ENCODE data around the gene HSPB9. TPM values are rescaled to one million over a fixed set of nuclear protein-coding genes. Genes with fewer than 3 reads are reported as not detected.

The HSPB9 gene
- total and polyA plus RNA-seq, 4 donors: 0.03 to 0.20 (median 0.18) TPM; not detected in 1

GRCh38 chr17:42088736-42089135 lies 33.9 kb upstream of the HSPB9 start:
- H3K27me3 ChIP-seq (ENCODE audit: control insufficient read depth in 3 of 3, insufficient read depth in 3 of 3, low read length in 2 of 3): peaks cover 0 to 2% (median 0%) of the 10 kb centered on the region in 3 donors
- WGBS, 2 donors: 88 to 93% methylated on average over 8 of the region's 8 CpGs
- DNase-seq (no peak), ATAC-seq (ENCODE audit: insufficient read depth, low FRiP score) (no peak)
- no peak overlapping the region for H3K4me3 ChIP-seq
- no peak overlapping the region for H3K27ac ChIP-seq (ENCODE audit: low read depth in 1 of 2, low read length in 1 of 2)
- TF ChIP-seq, protein P1, sequence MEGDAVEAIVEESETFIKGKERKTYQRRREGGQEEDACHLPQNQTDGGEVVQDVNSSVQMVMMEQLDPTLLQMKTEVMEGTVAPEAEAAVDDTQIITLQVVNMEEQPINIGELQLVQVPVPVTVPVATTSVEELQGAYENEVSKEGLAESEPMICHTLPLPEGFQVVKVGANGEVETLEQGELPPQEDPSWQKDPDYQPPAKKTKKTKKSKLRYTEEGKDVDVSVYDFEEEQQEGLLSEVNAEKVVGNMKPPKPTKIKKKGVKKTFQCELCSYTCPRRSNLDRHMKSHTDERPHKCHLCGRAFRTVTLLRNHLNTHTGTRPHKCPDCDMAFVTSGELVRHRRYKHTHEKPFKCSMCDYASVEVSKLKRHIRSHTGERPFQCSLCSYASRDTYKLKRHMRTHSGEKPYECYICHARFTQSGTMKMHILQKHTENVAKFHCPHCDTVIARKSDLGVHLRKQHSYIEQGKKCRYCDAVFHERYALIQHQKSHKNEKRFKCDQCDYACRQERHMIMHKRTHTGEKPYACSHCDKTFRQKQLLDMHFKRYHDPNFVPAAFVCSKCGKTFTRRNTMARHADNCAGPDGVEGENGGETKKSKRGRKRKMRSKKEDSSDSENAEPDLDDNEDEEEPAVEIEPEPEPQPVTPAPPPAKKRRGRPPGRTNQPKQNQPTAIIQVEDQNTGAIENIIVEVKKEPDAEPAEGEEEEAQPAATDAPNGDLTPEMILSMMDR (IDR thresholded peaks at IDR 0.05; ENCODE audit: control extremely low read depth, extremely low read depth): no peak
- no peaks in the 10 kb centered on the region for H3K9me3 ChIP-seq (ENCODE audit: control insufficient read depth in 4 of 4, insufficient read depth in 3 of 4, low read length in 3 of 4)
- H3K4me1 ChIP-seq (ENCODE audit: control insufficient read depth in 5 of 5, insufficient read depth in 5 of 5, low read length in 5 of 5): peaks cover 0 to 1% (median 0%) of the 10 kb centered on the region in 5 donors
- no peaks in the 10 kb centered on the region for H3K36me3 ChIP-seq (ENCODE audit: control insufficient read depth in 4 of 4, insufficient read depth in 4 of 4, low read length in 4 of 4)
- H3K9ac ChIP-seq (ENCODE audit: insufficient read depth in 1 of 2, low read length in 2 of 2): no peak overlapping the region

DNA sequence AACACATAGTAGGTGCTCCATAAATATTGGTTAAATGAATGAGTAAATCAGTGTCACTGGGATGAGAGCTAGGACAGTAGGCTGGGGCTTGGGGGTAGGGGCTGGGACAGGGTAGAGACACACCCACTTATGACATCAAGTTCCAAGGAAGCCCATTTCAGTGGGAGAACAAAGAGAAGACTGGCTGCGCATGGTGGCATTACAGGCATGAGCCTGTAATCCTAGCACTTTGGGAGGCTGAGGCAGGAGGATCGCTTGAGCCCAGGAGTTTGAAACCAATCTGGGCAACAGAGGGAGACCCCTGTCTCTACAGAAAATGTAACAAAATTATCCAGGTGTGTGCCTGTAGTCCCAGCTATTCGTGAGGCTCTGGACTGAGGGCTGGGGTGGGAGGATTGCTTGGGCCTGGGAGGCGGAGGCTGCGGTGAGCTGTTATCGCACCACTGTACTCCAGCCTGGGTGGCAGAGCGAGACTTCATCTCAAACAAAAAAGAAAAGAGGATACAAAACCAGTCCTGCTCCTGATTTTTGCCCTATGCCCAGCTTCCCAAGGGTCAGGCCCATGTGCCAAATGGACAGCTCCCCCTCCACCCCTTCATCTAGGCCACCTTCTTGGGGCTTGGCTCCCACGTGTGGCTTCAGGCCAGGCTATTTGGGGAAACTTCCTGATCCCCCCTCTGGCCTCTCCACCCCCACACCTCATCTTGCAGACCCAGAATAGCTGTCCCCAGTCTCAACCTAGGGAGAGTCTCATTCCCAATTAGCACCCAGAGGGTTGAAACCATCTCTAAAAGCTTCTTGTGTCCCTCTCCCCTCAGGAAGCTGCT lies 31.4 kb upstream of the HSPB9 start:
- TF ChIP-seq, protein P1 (IDR thresholded peaks at IDR 0.05; ENCODE audit: control extremely low read depth, extremely low read depth): no peak
- WGBS, 2 donors: 86 to 91% methylated on average over 8 of the region's 8 CpGs

GRCh38 chr17:42092939-42093338 lies 29.7 kb upstream of the HSPB9 start:
- ATAC-seq (ENCODE audit: insufficient read depth, low FRiP score) (no peak), DNase-seq (no peak)
- Histone ChIP-seq H3K27ac (ENCODE audit: low read depth in 1 of 2, low read length in 1 of 2) (no peak overlapping the region), H3K9me3 (ENCODE audit: control insufficient read depth in 4 of 4, insufficient read depth in 3 of 4, low read length in 3 of 4) (no peaks in the 10 kb centered on the region), H3K27me3 (ENCODE audit: control insufficient read depth in 3 of 3, insufficient read depth in 3 of 3, low read length in 2 of 3) (peaks cover 0 to 19% (median 10%) of the 10 kb centered on the region in 3 donors), H3K4me3 (no peak overlapping the region), H3K36me3 (ENCODE audit: control insufficient read depth in 4 of 4, insufficient read depth in 4 of 4, low read length in 4 of 4) (no peaks in the 10 kb centered on the region), H3K9ac (ENCODE audit: insufficient read depth in 1 of 2, low read length in 2 of 2) (no peak overlapping the region), H3K4me1 (ENCODE audit: control insufficient read depth in 5 of 5, insufficient read depth in 5 of 5, low read length in 5 of 5) (peaks cover 0 to 1% (median 0%) of the 10 kb centered on the region in 5 donors)
- TF ChIP-seq, protein P1 (IDR thresholded peaks at IDR 0.05; ENCODE audit: control extremely low read depth, extremely low read depth): no peak
- WGBS, 2 donors: 48 to 60% methylated on average over 6 of the region's 6 CpGs

More for the DNA sequence above, 31.4 kb upstream of the HSPB9 start:
- Histone ChIP-seq H3K4me1 (ENCODE audit: control insufficient read depth in 5 of 5, insufficient read depth in 5 of 5, low read length in 5 of 5) (peaks cover 0 to 1% (median 0%) of the 10 kb centered on the region in 5 donors), H3K27me3 (ENCODE audit: control insufficient read depth in 3 of 3, insufficient read depth in 3 of 3, low read length in 2 of 3) (peaks cover 0 to 4% (median 2%) of the 10 kb centered on the region in 3 donors), H3K9me3 (ENCODE audit: control insufficient read depth in 4 of 4, insufficient read depth in 3 of 4, low read length in 3 of 4) (no peaks in the 10 kb centered on the region), H3K36me3 (ENCODE audit: control insufficient read depth in 4 of 4, insufficient read depth in 4 of 4, low read length in 4 of 4) (no peaks in the 10 kb centered on the region), H3K9ac (ENCODE audit: insufficient read depth in 1 of 2, low read length in 2 of 2) (no peak overlapping the region), H3K27ac (ENCODE audit: low read depth in 1 of 2, low read length in 1 of 2) (no peak overlapping the region), H3K4me3 (no peak overlapping the region)
- no peak for ATAC-seq (ENCODE audit: insufficient read depth, low FRiP score)
- no peak for DNase-seq

Measured in lung (tissue), 12 donors.